ENCODE measurements around the gene KIAA0513.

DNA sequence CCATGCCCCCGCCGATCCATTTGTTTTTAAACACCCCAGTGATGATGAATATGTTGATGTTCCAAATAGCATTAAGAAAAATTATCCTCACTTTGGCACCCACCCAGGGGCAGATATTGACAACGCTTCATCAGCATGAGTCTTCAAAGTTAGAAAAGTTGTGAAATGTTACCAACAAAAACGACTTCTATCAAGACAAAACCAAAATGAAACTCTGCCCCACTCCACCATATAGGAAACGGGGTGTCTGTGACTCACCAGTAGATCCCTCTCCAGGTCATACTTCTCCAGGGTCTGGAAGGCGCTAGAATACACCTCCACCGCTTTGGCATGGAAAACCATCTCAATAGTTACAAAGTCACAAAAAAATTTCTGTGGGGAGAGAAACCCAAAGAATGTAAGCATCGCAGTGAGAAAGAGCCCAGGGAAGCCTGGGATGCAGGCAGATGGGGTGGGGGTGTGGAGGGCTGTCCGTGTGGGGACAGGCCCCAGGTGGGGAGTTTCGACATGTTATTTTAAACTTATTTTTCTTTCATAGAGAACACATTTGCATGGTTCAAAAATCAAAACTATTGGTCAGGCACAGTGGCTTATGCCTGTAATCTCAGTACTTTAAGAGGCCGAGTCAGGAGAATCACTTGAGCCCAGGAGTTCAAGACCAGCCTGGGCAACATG is 74.5 kb downstream of the KIAA0513 start:
- TF ChIP-seq, protein P1, sequence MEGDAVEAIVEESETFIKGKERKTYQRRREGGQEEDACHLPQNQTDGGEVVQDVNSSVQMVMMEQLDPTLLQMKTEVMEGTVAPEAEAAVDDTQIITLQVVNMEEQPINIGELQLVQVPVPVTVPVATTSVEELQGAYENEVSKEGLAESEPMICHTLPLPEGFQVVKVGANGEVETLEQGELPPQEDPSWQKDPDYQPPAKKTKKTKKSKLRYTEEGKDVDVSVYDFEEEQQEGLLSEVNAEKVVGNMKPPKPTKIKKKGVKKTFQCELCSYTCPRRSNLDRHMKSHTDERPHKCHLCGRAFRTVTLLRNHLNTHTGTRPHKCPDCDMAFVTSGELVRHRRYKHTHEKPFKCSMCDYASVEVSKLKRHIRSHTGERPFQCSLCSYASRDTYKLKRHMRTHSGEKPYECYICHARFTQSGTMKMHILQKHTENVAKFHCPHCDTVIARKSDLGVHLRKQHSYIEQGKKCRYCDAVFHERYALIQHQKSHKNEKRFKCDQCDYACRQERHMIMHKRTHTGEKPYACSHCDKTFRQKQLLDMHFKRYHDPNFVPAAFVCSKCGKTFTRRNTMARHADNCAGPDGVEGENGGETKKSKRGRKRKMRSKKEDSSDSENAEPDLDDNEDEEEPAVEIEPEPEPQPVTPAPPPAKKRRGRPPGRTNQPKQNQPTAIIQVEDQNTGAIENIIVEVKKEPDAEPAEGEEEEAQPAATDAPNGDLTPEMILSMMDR (IDR thresholded peaks at IDR 0.05), result no peak
- TF ChIP-seq POLR2A (IDR thresholded peaks at IDR 0.05), result no peak

Data from body of pancreas (tissue), 4 donors.